ENCODE measurements around the gene ADAM19.

The ADAM19 gene

DNA sequence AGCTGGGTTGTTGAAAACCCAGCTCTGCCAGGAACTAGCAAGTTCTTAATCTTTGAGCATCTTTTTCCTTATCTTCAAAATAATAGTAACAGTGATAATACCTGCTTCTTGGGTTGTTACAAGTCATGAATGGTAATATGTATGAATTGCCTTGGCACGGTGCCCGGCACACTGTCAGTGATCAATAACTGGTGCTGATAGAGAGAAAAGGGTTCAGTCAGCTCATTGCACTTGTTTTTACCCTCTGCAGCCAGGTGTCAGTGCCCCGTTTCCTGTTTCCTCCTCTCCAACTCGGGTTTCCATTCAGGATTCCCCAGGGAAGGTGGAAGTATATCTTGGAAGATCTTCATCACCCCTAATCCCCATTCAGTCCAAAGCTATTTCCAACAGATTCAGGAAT, 131.4 kb downstream of the ADAM19 start:
- no peaks in the 10 kb centered on the region for H3K36me3 ChIP-seq (ENCODE audit: insufficient read depth, low read length)
- H3K79me2 ChIP-seq (ENCODE audit: insufficient read depth, low read length): no peaks in the 10 kb centered on the region
- no peaks in the 10 kb centered on the region for H3K9me2 ChIP-seq (replicated peaks; ENCODE audit: low read depth, low read length)
- TF ChIP-seq, protein P1, sequence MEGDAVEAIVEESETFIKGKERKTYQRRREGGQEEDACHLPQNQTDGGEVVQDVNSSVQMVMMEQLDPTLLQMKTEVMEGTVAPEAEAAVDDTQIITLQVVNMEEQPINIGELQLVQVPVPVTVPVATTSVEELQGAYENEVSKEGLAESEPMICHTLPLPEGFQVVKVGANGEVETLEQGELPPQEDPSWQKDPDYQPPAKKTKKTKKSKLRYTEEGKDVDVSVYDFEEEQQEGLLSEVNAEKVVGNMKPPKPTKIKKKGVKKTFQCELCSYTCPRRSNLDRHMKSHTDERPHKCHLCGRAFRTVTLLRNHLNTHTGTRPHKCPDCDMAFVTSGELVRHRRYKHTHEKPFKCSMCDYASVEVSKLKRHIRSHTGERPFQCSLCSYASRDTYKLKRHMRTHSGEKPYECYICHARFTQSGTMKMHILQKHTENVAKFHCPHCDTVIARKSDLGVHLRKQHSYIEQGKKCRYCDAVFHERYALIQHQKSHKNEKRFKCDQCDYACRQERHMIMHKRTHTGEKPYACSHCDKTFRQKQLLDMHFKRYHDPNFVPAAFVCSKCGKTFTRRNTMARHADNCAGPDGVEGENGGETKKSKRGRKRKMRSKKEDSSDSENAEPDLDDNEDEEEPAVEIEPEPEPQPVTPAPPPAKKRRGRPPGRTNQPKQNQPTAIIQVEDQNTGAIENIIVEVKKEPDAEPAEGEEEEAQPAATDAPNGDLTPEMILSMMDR (conservative IDR thresholded peaks at IDR 0.05; ENCODE audit: low read length): no peak
- no peak for TF ChIP-seq EZH2phosphoT487 (IDR thresholded peaks at IDR 0.05; ENCODE audit: borderline replicate concordance)
- no peak overlapping the region for H3K4me3 ChIP-seq (ENCODE audit: low read length, poor library complexity, severe bottlenecking)
- no peak overlapping the region for H3K9ac ChIP-seq (ENCODE audit: low read depth, low read length, poor library complexity, severe bottlenecking)
- H3K9me3 ChIP-seq (ENCODE audit: insufficient read depth, low read depth, low read length): no peaks in the 10 kb centered on the region
- H3K4me2 ChIP-seq (ENCODE audit: low read depth, low read length, poor library complexity, severe bottlenecking): no peak overlapping the region
- H3K27me3 ChIP-seq (ENCODE audit: insufficient read depth, low read length, poor library complexity, severe bottlenecking): no peaks in the 10 kb centered on the region
- H2AFZ ChIP-seq (ENCODE audit: low read length): no peak overlapping the region
- H3F3A ChIP-seq (ENCODE audit: low read depth): no peaks in the 10 kb centered on the region
- H4K20me1 ChIP-seq (ENCODE audit: insufficient read depth, low read length, poor library complexity, severe bottlenecking): no peaks in the 10 kb centered on the region
- no peaks in the 10 kb centered on the region for H3K4me1 ChIP-seq (ENCODE audit: insufficient read depth, low read length, poor library complexity, severe bottlenecking)

DNA sequence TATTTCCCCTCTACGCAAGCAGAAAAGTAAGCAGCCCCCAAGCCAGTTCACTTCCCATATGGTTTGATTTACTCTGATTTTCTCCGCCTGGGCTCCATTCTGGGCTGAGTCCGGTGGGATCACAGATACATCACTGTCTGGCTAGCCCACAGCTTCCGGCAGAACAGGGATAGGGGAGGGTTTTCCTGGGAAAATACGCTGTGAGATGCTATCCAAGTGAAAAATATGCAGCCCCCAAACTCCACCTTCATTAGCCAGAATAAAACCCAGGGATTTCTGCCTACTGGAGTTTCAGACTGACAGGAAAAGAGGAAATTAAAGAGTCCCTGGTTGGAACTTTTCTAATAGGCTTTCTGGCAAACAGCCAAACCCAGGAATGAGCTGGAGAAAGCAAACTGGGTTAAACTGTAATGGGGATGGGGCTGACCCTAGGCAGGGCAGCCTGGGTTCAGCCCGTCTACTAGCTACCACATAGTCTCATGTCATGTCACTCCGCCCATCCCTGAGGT, 132.5 kb downstream of the ADAM19 start:
- TF ChIP-seq, protein P1 (conservative IDR thresholded peaks at IDR 0.05; ENCODE audit: low read length): no peak
- TF ChIP-seq EZH2phosphoT487 (IDR thresholded peaks at IDR 0.05; ENCODE audit: borderline replicate concordance): no peak
- no peaks in the 10 kb centered on the region for H3K4me1 ChIP-seq (ENCODE audit: insufficient read depth, low read length, poor library complexity, severe bottlenecking)
- H3K27me3 ChIP-seq (ENCODE audit: insufficient read depth, low read length, poor library complexity, severe bottlenecking): no peaks in the 10 kb centered on the region
- H2AFZ ChIP-seq (ENCODE audit: low read length): no peak overlapping the region
- no peaks in the 10 kb centered on the region for H3F3A ChIP-seq (ENCODE audit: low read depth)
- H3K4me2 ChIP-seq (ENCODE audit: low read depth, low read length, poor library complexity, severe bottlenecking): no peak overlapping the region
- no peaks in the 10 kb centered on the region for H4K20me1 ChIP-seq (ENCODE audit: insufficient read depth, low read length, poor library complexity, severe bottlenecking)
- H3K9me3 ChIP-seq (ENCODE audit: insufficient read depth, low read depth, low read length): no peaks in the 10 kb centered on the region
- no peaks in the 10 kb centered on the region for H3K79me2 ChIP-seq (ENCODE audit: insufficient read depth, low read length)
- no peak overlapping the region for H3K4me3 ChIP-seq (ENCODE audit: low read length, poor library complexity, severe bottlenecking)
- no peak overlapping the region for H3K9ac ChIP-seq (ENCODE audit: low read depth, low read length, poor library complexity, severe bottlenecking)
- H3K9me2 ChIP-seq (replicated peaks; ENCODE audit: low read depth, low read length): no peaks in the 10 kb centered on the region
- no peaks in the 10 kb centered on the region for H3K36me3 ChIP-seq (ENCODE audit: insufficient read depth, low read length)

DNA sequence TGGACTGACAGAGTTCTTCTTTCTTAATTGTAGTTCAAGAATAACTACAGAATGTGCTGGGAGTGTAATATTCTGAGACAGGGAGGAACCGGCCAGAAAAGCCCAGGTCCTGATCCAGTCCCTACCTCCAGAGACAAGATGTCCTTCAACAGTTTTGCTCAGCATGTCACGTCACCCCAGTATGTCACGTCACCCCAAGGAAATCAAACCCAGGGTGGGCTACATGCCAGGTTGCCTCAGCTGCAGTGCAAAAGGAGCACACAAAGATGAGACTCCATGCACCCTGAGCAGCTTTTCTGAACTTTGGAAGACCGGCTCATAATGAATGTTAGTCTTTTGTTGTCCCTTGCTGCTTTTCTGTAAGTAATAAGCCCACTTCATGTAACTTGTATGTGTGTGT, 141.5 kb downstream of the ADAM19 start:
- Histone ChIP-seq H4K20me1 (ENCODE audit: insufficient read depth, low read length, poor library complexity, severe bottlenecking) (no peaks in the 10 kb centered on the region), H3K4me1 (ENCODE audit: insufficient read depth, low read length, poor library complexity, severe bottlenecking) (no peaks in the 10 kb centered on the region)

More for the DNA sequence above, 141.5 kb downstream of the ADAM19 start:
- Histone ChIP-seq H3K79me2 (ENCODE audit: insufficient read depth, low read length) (no peaks in the 10 kb centered on the region), H3K4me3 (ENCODE audit: low read length, poor library complexity, severe bottlenecking) (no peak overlapping the region), H3K4me2 (ENCODE audit: low read depth, low read length, poor library complexity, severe bottlenecking) (no peak overlapping the region), H3K27me3 (ENCODE audit: insufficient read depth, low read length, poor library complexity, severe bottlenecking) (no peaks in the 10 kb centered on the region), H3K9me2 (replicated peaks; ENCODE audit: low read depth, low read length) (no peaks in the 10 kb centered on the region), H3F3A (ENCODE audit: low read depth) (no peaks in the 10 kb centered on the region), H3K9ac (ENCODE audit: low read depth, low read length, poor library complexity, severe bottlenecking) (no peak overlapping the region), H2AFZ (ENCODE audit: low read length) (no peak overlapping the region), H3K36me3 (ENCODE audit: insufficient read depth, low read length) (no peaks in the 10 kb centered on the region), H3K9me3 (ENCODE audit: insufficient read depth, low read depth, low read length) (no peaks in the 10 kb centered on the region)
- no peak for TF ChIP-seq EZH2phosphoT487 (IDR thresholded peaks at IDR 0.05; ENCODE audit: borderline replicate concordance)
- TF ChIP-seq, protein P1 (conservative IDR thresholded peaks at IDR 0.05; ENCODE audit: low read length): no peak

Measured in Loucy (cell line).